BE2C (cell line): ENCODE data around the gene AJUBA.
"Not testable (repeated sequence)": the region's sequence is repeated elsewhere in the genome, so short reads cannot be mapped to it uniquely, and the experiment has no call there.

ENCODE experiments used
- DNase-seq: peaks from one replicate; pipeline ENCODE4 v3.0.0-alpha.2; 2020
- H3K27me3 ChIP-seq: fragments of 250-450 bp; sonication (Bioruptor Pico); 2 replicates; pipeline ENCODE4 v1.5.1; 2020; ENCODE audit warnings: mild to moderate bottlenecking
- H3K36me3 ChIP-seq: fragments of 250-450 bp; sonication (Bioruptor Pico); 2 replicates; pipeline ENCODE4 v1.5.1; 2020; ENCODE audit warnings: mild to moderate bottlenecking
- H3K4me1 ChIP-seq: fragments of 250-450 bp; sonication (Bioruptor Pico); 2 replicates; pipeline ENCODE4 v1.5.1; 2020
- H3K4me3 ChIP-seq: 2 replicates; pipeline ENCODE4 v1.5.1; 2011; ENCODE audit warnings: low read depth, low read length
- H3K9me3 ChIP-seq: fragments of 250-450 bp; sonication (Bioruptor Pico); 2 replicates; pipeline ENCODE4 v1.5.1; 2020
- CTCF ChIP-seq: IDR thresholded peaks from 2 replicates; pipeline ENCODE4 v1.5.1; 2012; ENCODE audit warnings: mild to moderate bottlenecking, low read depth, low read length

Gene AJUBA

GRCh38 chr14:23008831-23009230, 26.5 kb upstream of the AJUBA start:
- no peak for TF ChIP-seq CTCF
- Histone ChIP-seq H3K4me1 (peaks cover 23% of the 10 kb centered on the region), H3K9me3 (no peaks in the 10 kb centered on the region; the same call in 1 of the 2 replicates), H3K36me3 (no peaks in the 10 kb centered on the region), H3K27me3 (no peaks in the 10 kb centered on the region), H3K4me3 (no peak overlapping the region)
- DNase-seq = no peak

- peak overlapping the region; percentile 78 for H3K4me3 ChIP-seq
- 0 out of 2 replicates have a peak, but pooled peaks have one; percentile 25 for TF ChIP-seq CTCF
These were observed 24.4 kb upstream of the AJUBA start for GRCh38 chr14:23006544-23007419.

GRCh38 chr14:23006188-23006534, 23.8 kb upstream of the AJUBA start:
- H3K27me3 ChIP-seq = no peaks in the 10 kb centered on the region
- H3K9me3 ChIP-seq = no peaks in the 10 kb centered on the region; the same call in 1 of the 2 replicates
- no peaks in the 10 kb centered on the region for H3K36me3 ChIP-seq
- TF ChIP-seq CTCF = no peak
- H3K4me3 ChIP-seq = peak overlapping the region; percentile 78
- peaks cover 14% of the 10 kb centered on the region for H3K4me1 ChIP-seq
- DNase-seq = no peak

More at GRCh38 chr14:23006544-23007419, 24.4 kb upstream of the AJUBA start:
- H3K36me3 ChIP-seq = no peaks in the 10 kb centered on the region
- no peaks in the 10 kb centered on the region; the same call in 1 of the 2 replicates for H3K9me3 ChIP-seq
- peak; percentile 97 for DNase-seq
- peaks cover 14% of the 10 kb centered on the region for H3K4me1 ChIP-seq
- H3K27me3 ChIP-seq = no peaks in the 10 kb centered on the region

GRCh38 chr14:23005451-23006187, 23.3 kb upstream of the AJUBA start:
- no peak for TF ChIP-seq CTCF
- Histone ChIP-seq H3K4me1 (peaks cover 14% of the 10 kb centered on the region), H3K36me3 (no peaks in the 10 kb centered on the region), H3K27me3 (no peaks in the 10 kb centered on the region), H3K9me3 (no peaks in the 10 kb centered on the region; the same call in 1 of the 2 replicates), H3K4me3 (peak overlapping the region; percentile 78)
- DNase-seq = no peak

GRCh38 chr14:23004274-23004673, 21.9 kb upstream of the AJUBA start:
- H3K36me3 ChIP-seq, H3K27me3 ChIP-seq, DNase-seq, H3K4me3 ChIP-seq, H3K9me3 ChIP-seq: not testable (repeated sequence)
- H3K4me1 ChIP-seq = peaks cover 11% of the 10 kb centered on the region

GRCh38 chr14:23002592-23002991, 20.2 kb upstream of the AJUBA start:
- DNase-seq = no peak
- Histone ChIP-seq H3K4me1 (peaks cover 10% of the 10 kb centered on the region), H3K4me3 (no peak overlapping the region), H3K27me3 (no peaks in the 10 kb centered on the region), H3K9me3 (no peaks in the 10 kb centered on the region; the same call in 1 of the 2 replicates), H3K36me3 (no peaks in the 10 kb centered on the region)
- TF ChIP-seq CTCF = no peak
